ENCODE results near the gene STK38L.

- TF ChIP-seq, protein P1, sequence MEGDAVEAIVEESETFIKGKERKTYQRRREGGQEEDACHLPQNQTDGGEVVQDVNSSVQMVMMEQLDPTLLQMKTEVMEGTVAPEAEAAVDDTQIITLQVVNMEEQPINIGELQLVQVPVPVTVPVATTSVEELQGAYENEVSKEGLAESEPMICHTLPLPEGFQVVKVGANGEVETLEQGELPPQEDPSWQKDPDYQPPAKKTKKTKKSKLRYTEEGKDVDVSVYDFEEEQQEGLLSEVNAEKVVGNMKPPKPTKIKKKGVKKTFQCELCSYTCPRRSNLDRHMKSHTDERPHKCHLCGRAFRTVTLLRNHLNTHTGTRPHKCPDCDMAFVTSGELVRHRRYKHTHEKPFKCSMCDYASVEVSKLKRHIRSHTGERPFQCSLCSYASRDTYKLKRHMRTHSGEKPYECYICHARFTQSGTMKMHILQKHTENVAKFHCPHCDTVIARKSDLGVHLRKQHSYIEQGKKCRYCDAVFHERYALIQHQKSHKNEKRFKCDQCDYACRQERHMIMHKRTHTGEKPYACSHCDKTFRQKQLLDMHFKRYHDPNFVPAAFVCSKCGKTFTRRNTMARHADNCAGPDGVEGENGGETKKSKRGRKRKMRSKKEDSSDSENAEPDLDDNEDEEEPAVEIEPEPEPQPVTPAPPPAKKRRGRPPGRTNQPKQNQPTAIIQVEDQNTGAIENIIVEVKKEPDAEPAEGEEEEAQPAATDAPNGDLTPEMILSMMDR (IDR thresholded peaks at IDR 0.05; ENCODE audit: borderline replicate concordance, extremely low read depth, low read length, poor library complexity, severe bottlenecking), result no peak
- no peak for TF ChIP-seq EZH2 (IDR thresholded peaks at IDR 0.05; ENCODE audit: borderline replicate concordance, low read depth, low read length, severe bottlenecking)
Measured at GRCh38 chr12:27331927-27332324, 87.8 kb downstream of the STK38L start.
